Psoas muscle (tissue), 8 donors: Measurements from ENCODE around the gene GRK6. TPM values are rescaled to one million over a fixed set of nuclear protein-coding genes. Genes with fewer than 3 reads are reported as not detected.

ENCODE experiments used
- ATAC-seq, 4 donors: fragments of 200-7000 bp; cut with Tn5 transposase; one replicate each; pipeline ENCODE4 v1.9.1; 2020; ENCODE audit warnings: moderate library complexity in 3 of 4, mild to moderate bottlenecking in 2 of 4
- DNase-seq, 2 donors: peaks; one replicate each; pipeline ENCODE4 v3.0.0-alpha.2; 2020
- H3K27ac ChIP-seq: fragments of 200-600 bp; one replicate; pipeline ENCODE4 v1.8.0; 2022
- H3K27me3 ChIP-seq, 3 donors: fragments of 200-600 bp in 1 of 3; one replicate each; pipeline versions ENCODE4 v1.6.1 to v1.8.0; 2013 to 2022; ENCODE audit warnings: low read length in 2 of 3, mild to moderate bottlenecking in 2 of 3, moderate library complexity in 1 of 3; ENCODE audit not compliant: insufficient read depth in 3 of 3
- H3K36me3 ChIP-seq, 2 donors: fragments of 200-600 bp in 1 of 2; one replicate each; pipeline versions ENCODE4 v1.6.1 to v1.8.0; 2013 to 2022; ENCODE audit warnings: low read depth in 1 of 2, mild to moderate bottlenecking in 1 of 2, moderate library complexity in 1 of 2; ENCODE audit not compliant: insufficient read depth in 1 of 2
- H3K4me1 ChIP-seq: fragments of 200-600 bp; one replicate; pipeline ENCODE4 v1.8.0; 2022
- H3K4me3 ChIP-seq: fragments of 200-600 bp; one replicate; pipeline ENCODE4 v1.8.0; 2022; ENCODE audit warnings: mild to moderate bottlenecking
- H3K9me3 ChIP-seq: fragments of 200-600 bp; one replicate; pipeline ENCODE4 v1.8.0; 2022
- WGBS, 3 donors: extraction: QIAGEN DNeasy Blood & Tissue Kit; methylation state at CpG; one replicate each; pipeline versions ENCODE4 v1.1.6 to v1.1.7; 2013; 5-methylcytosine and 5-hydroxymethylcytosine counted together
- intact Hi-C, 2 donors: fragments of 100-400 bp; cut with DNase I; formaldehyde crosslinking; loops; one replicate each; pipeline versions ENCODE4 v1.11.0 to v1.14.2; 2022
- polyA plus RNA-seq, 3 donors: library from polyadenylated mRNA; stranded (reverse); fragments of 200-250 nt; gene quantifications; one replicate each; pipeline ENCODE4 v1.2.3, GENCODE V29; 2013
- total RNA-seq, 4 donors: library from RNA; stranded (reverse); fragmentation: NEBNext Ultra II Directional in 2 of 4; extraction: Animal tissue kit (Norgen Biotek cat#: 25700) in 2 of 4; gene quantifications; one replicate each; pipeline versions ENCODE4 v1.2.1 to v1.2.4, GENCODE V29; 2021 to 2023
- TF ChIP-seq, protein P1 (sequence below): fragments of 200-600 bp; IDR thresholded peaks from one replicate; pipeline ENCODE4 v1.8.0; 2022; ENCODE audit warnings: antibody characterized with exemption
- donor health status: healthy with polysubstance abuse.
- donor health status: DM: no; HTN: no; CAD: no; lungs with moderate emphysema.
- donor health status: Bipolar disorder and iron deficiency.
- donor health status: healthy.
- donor health status: DM: yes; HTN: yes; CAD: no.
- donor health status: DM: no; HTN: no; CAD: no.
- donor health status: DM: no; HTN: no; CAD: no.
- donor health status: DM: yes; HTN: yes; CAD: no.

The GRK6 gene
- total and polyA plus RNA-seq, 7 donors: 12.3 to 22.6 (median 15.8) TPM

DNA sequence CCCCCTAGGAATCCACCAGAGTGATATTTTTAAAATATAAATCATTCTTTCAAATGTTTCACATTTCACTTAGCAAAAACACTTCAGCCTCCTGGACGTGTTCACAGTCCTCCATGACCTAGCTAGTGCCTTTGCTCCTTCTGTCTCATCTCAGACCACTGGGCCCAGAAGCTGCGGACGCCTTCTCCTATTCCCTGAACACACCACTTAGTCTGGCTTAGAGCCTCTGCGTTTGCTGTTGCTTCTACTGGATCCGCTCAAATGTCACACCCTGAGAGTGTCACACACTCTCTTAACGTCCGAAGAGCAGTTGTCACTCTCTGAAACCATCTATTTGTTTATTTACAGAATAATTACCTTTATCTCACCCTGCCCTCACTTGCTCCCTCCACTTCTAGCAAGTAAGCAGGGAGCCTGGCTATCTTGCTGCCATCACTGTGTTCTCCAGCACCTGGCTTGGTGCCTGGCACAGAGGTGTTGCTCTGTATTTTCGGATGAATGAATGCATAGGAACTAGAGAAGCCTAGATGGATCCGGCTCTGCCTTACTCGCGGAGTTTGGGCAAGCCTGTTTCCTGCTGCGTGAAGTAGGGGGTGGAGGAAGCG, 1.2 kb upstream of the GRK6 start:
- peaks cover 14% of the 10 kb centered on the region for H3K4me1 ChIP-seq
- ATAC-seq (no peak), DNase-seq (no peak)
- peak overlapping the region; percentile 73 for H3K4me3 ChIP-seq
- WGBS, 3 donors: 48 to 60% (median 54%) methylated on average over 13 of the region's 13 CpGs
- H3K9me3 ChIP-seq: no peaks in the 10 kb centered on the region
- intact Hi-C loops: no loop called here
- TF ChIP-seq, protein P1, sequence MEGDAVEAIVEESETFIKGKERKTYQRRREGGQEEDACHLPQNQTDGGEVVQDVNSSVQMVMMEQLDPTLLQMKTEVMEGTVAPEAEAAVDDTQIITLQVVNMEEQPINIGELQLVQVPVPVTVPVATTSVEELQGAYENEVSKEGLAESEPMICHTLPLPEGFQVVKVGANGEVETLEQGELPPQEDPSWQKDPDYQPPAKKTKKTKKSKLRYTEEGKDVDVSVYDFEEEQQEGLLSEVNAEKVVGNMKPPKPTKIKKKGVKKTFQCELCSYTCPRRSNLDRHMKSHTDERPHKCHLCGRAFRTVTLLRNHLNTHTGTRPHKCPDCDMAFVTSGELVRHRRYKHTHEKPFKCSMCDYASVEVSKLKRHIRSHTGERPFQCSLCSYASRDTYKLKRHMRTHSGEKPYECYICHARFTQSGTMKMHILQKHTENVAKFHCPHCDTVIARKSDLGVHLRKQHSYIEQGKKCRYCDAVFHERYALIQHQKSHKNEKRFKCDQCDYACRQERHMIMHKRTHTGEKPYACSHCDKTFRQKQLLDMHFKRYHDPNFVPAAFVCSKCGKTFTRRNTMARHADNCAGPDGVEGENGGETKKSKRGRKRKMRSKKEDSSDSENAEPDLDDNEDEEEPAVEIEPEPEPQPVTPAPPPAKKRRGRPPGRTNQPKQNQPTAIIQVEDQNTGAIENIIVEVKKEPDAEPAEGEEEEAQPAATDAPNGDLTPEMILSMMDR: no peak
- no peaks in the 10 kb centered on the region for H3K36me3 ChIP-seq
- peak overlapping the region; percentile 91 for H3K27ac ChIP-seq
- no peaks in the 10 kb centered on the region for H3K27me3 ChIP-seq

DNA sequence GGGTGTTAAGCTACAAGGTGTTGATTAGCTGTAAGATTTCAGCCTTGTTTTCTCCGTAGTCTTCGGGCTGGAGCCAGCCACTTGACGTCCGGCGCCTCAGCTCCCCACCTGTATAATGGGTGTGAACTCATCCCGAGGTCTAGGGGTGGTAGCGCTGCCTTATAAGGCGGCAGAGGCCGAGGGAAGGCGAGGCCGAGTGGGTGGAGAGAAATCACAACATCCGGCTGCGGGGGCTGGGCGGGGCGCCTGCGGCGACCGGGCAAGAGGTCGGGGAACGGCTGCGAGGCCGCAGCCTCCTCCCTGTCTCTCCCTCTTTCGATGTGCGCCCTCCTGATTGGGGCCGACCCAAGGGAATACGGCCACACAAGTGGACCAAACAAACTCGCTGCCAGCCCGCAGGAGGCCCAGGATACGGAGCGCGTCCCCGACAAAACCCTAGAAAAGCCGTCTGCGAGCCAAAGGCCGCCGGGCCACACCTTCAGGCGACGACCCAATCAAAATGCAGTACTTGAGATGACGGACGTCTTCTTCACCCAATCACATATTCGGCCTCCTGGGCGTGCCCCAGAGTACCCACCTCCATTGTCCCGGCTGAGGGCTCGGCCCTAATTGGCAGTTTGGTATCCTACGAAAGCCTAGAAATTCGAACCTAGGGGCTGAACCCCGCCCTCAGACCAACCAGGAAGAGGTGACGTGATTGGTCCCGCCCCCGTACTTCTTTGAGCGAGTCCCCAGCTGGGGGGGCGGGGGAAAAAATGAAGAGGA, 493 bp upstream of the GRK6 start:
- Histone ChIP-seq H3K9me3 (no peaks in the 10 kb centered on the region), H3K4me3 (peak overlapping the region; percentile 73), H3K27ac (peak overlapping the region; percentile 91), H3K36me3 (peaks cover 0 to 2% of the 10 kb centered on the region in 2 donors), H3K27me3 (no peaks in the 10 kb centered on the region), H3K4me1 (peaks cover 14% of the 10 kb centered on the region)
- intact Hi-C loops: no loop called here
- ATAC-seq (peak; percentile 96 to 98 (median 97)), DNase-seq (peak; percentile 100)
- 0 to 1% (median 0%) methylated on average over 44 to 52 of the region's 52 CpGs for WGBS, 3 donors
- TF ChIP-seq, protein P1: no peak

DNA sequence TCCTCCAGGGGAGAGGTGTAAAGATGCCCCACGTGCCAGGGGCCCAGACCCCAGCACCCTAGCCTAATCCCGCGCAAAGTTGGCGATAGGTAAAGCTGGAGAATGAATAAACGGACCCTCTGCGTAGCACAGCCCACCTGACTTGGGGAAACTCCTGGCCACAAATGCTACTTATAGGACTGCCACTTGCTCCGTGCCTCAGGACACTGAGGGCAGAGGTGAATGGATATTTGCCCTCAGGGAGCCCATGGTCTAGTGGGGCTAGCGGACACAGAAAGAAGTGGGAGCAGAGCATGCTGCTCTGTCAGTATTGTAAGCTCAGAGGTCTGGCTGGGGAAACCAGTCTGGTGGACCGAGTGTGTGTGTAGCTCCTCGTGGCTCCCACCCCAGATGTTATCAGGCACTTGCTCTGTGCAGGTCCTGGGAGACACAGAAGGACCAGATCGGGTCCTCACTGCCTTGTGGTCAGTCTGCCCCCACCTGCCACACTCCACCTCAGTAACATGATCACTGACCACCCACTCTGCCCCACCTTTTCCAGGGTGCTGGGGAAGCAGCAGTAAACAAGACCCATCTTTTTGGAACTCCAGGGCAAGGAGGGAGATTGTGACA, 841 bp downstream of the GRK6 start:
- H3K36me3 ChIP-seq: peaks cover 0 to 8% of the 10 kb centered on the region in 2 donors
- ATAC-seq: no peak
- H3K27ac ChIP-seq: peak overlapping the region; percentile 86
- H3K27me3 ChIP-seq: no peaks in the 10 kb centered on the region
- peak overlapping the region; percentile 81 for H3K4me3 ChIP-seq
- H3K9me3 ChIP-seq: no peaks in the 10 kb centered on the region
- DNase-seq: peak in 1 of 2 donors; percentile 48
- H3K4me1 ChIP-seq: peaks cover 26% of the 10 kb centered on the region
- intact Hi-C loops: no loop called here
- WGBS, 3 donors: 14 to 22% (median 15%) methylated on average over 11 of the region's 11 CpGs
- TF ChIP-seq, protein P1: no peak

DNA sequence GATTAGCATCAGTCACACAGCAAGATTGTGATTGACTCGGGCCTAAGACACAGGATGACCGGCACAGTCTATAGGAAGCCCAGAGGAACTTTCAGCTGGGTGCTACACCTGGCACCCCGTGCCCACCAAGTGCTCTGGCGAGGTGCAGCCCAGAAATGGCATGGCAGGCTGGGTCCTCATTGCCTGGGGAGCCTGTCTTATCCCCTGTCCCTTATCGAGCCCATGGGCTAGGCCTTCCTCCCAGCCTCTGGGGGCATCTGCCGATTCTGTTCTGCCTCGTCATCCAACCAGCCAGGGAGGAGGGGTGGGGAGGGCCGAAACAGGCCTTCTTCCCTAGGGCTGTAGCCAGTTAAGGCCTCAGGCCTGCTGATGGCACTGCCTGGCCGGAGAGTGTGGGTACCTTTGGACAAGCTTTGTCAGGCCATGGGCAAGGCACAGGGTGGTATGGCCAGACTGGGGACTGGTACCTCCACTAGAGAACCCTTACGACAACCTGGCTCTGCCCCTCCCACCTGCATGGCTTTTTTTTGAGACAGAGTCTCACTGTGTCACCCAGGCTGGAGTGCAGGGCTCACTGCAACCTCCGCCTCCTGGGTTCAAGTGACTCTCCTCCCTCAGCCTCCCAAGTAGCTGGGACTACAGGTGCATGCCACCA, 1.6 kb downstream of the GRK6 start:
- H3K4me3 ChIP-seq: peak overlapping the region; percentile 81
- H3K27ac ChIP-seq: no peak overlapping the region
- H3K36me3 ChIP-seq: peaks cover 0 to 16% of the 10 kb centered on the region in 2 donors
- peak in 1 of 2 donors; percentile 52 for DNase-seq
- H3K9me3 ChIP-seq: no peaks in the 10 kb centered on the region
- H3K27me3 ChIP-seq: no peaks in the 10 kb centered on the region
- ATAC-seq: no peak
- TF ChIP-seq, protein P1: no peak
- WGBS, 3 donors: 73 to 82% (median 78%) methylated on average over 11 of the region's 11 CpGs
- intact Hi-C loops: no loop called here
- peaks cover 31% of the 10 kb centered on the region for H3K4me1 ChIP-seq
